NCI-H2227 treated with DMSO at 0.1 percent for 48 hours (cell line): Measurements from ENCODE around the gene KY.

ENCODE experiments used
- DNase-seq: peaks from one replicate; lab custom pipeline; 2025; lab: John Stamatoyannopoulos, UW

The KY gene

GRCh38 chr3:134650431-134651346, at the start of gene KY:
KY (minus strand) TSS chr3:134651022; CDS start chr3:134650960, 62 bp downstream.
- DNase-seq, result no peak

GRCh38 chr3:134699721-134700120, 48.9 kb upstream of the KY start:
- DNase-seq, result no peak

- DNase-seq, result no peak
Measured at GRCh38 chr3:134699141-134699711, 48.4 kb upstream of the KY start.

GRCh38 chr3:134697830-134698689, 47.2 kb upstream of the KY start:
- no peak for DNase-seq

GRCh38 chr3:134696155-134696554, 45.3 kb upstream of the KY start:
- DNase-seq, result no peak

- no peak for DNase-seq
Measured at GRCh38 chr3:134694946-134695543, 44.2 kb upstream of the KY start.

GRCh38 chr3:134694466-134694865, 43.6 kb upstream of the KY start:
- no peak for DNase-seq

GRCh38 chr3:134693804-134694203, 43.0 kb upstream of the KY start:
- no peak for DNase-seq

GRCh38 chr3:134693226-134693625, 42.4 kb upstream of the KY start:
- DNase-seq, result no peak

GRCh38 chr3:134690226-134690625, 39.4 kb upstream of the KY start:
- no peak for DNase-seq

- no peak for DNase-seq
Measured at GRCh38 chr3:134687642-134688041, 36.8 kb upstream of the KY start.

GRCh38 chr3:134685929-134686802, 35.3 kb upstream of the KY start:
- no peak for DNase-seq

- DNase-seq, result no peak
Measured at GRCh38 chr3:134682196-134682880, 31.5 kb upstream of the KY start.

- no peak for DNase-seq
Measured at GRCh38 chr3:134681522-134681900, 30.7 kb upstream of the KY start.

GRCh38 chr3:134680796-134681521, 30.1 kb upstream of the KY start:
- DNase-seq, result no peak

GRCh38 chr3:134677987-134678308, 27.1 kb upstream of the KY start:
- no peak for DNase-seq

GRCh38 chr3:134677196-134677986, 26.6 kb upstream of the KY start:
- DNase-seq, result no peak

- DNase-seq, result no peak
Measured at GRCh38 chr3:134675726-134676256, 25.0 kb upstream of the KY start.

GRCh38 chr3:134672571-134672970, 21.7 kb upstream of the KY start:
- DNase-seq, result no peak
